ENCODE measurements around the gene ANKLE2. TPM values are rescaled to one million over a fixed set of nuclear protein-coding genes. Genes with fewer than 3 reads are reported as not detected.

ANKLE2 gene
- total RNA-seq, 1 donor from 2014 or later = 96.2 TPM

GRCh38 chr12:132729541-132730320, 31.9 kb downstream of the ANKLE2 start:
- H3K27me3 Mint-ChIP-seq (ENCODE audit: unreplicated experiment) = peaks cover 25% of the 10 kb centered on the region
- TF ChIP-seq CTCF (IDR thresholded peaks at IDR 0.05; ENCODE audit: unreplicated experiment) = no peak
- peaks cover 81% of the 10 kb centered on the region for H3K36me3 Mint-ChIP-seq (ENCODE audit: low read depth, unreplicated experiment)
- peak overlapping the region; percentile 42 for H3K27ac Mint-ChIP-seq (ENCODE audit: unreplicated experiment)
- no peak for DNase-seq (ENCODE audit: low spot score)
- no peaks in the 10 kb centered on the region for H3K9me3 Mint-ChIP-seq (ENCODE audit: unreplicated experiment)
- H3K4me1 Mint-ChIP-seq (ENCODE audit: unreplicated experiment) = peaks cover 3% of the 10 kb centered on the region
- H3K4me3 Mint-ChIP-seq (ENCODE audit: unreplicated experiment) = peak overlapping the region; percentile 65

- Mint-ChIP-seq H3K36me3 (ENCODE audit: low read depth, unreplicated experiment) (peaks cover 79% of the 10 kb centered on the region), H3K27ac (ENCODE audit: unreplicated experiment) (no peak overlapping the region), H3K4me3 (ENCODE audit: unreplicated experiment) (peak overlapping the region; percentile 16), H3K4me1 (ENCODE audit: unreplicated experiment) (peaks cover 3% of the 10 kb centered on the region), H3K9me3 (ENCODE audit: unreplicated experiment) (no peaks in the 10 kb centered on the region), H3K27me3 (ENCODE audit: unreplicated experiment) (peaks cover 27% of the 10 kb centered on the region)
- TF ChIP-seq CTCF (IDR thresholded peaks at IDR 0.05; ENCODE audit: unreplicated experiment) = no peak
- DNase-seq (ENCODE audit: low spot score) = no peak
Measured at GRCh38 chr12:132728502-132728901, 33.1 kb downstream of the ANKLE2 start.

GRCh38 chr12:132727091-132727794, 34.4 kb downstream of the ANKLE2 start:
- TF ChIP-seq CTCF (IDR thresholded peaks at IDR 0.05; ENCODE audit: unreplicated experiment) = no peak
- Mint-ChIP-seq H3K4me3 (ENCODE audit: unreplicated experiment) (no peak overlapping the region), H3K27me3 (ENCODE audit: unreplicated experiment) (peaks cover 16% of the 10 kb centered on the region), H3K27ac (ENCODE audit: unreplicated experiment) (peak overlapping the region; percentile 30), H3K36me3 (ENCODE audit: low read depth, unreplicated experiment) (peaks cover 71% of the 10 kb centered on the region), H3K4me1 (ENCODE audit: unreplicated experiment) (no peaks in the 10 kb centered on the region), H3K9me3 (ENCODE audit: unreplicated experiment) (no peaks in the 10 kb centered on the region)
- no peak for DNase-seq (ENCODE audit: low spot score)

GRCh38 chr12:132726386-132726785, 35.2 kb downstream of the ANKLE2 start:
- no peak overlapping the region for H3K4me3 Mint-ChIP-seq (ENCODE audit: unreplicated experiment)
- DNase-seq (ENCODE audit: low spot score) = no peak
- peaks cover 17% of the 10 kb centered on the region for H3K27me3 Mint-ChIP-seq (ENCODE audit: unreplicated experiment)
- H3K9me3 Mint-ChIP-seq (ENCODE audit: unreplicated experiment) = no peaks in the 10 kb centered on the region
- H3K4me1 Mint-ChIP-seq (ENCODE audit: unreplicated experiment) = no peaks in the 10 kb centered on the region
- TF ChIP-seq CTCF (IDR thresholded peaks at IDR 0.05; ENCODE audit: unreplicated experiment) = no peak
- peaks cover 64% of the 10 kb centered on the region for H3K36me3 Mint-ChIP-seq (ENCODE audit: low read depth, unreplicated experiment)
- no peak overlapping the region for H3K27ac Mint-ChIP-seq (ENCODE audit: unreplicated experiment)
